Measurements from ENCODE around the gene IQCF2.

GRCh38 chr3:51819709-51820406, 41.6 kb upstream of the IQCF2 start:
- TF ChIP-seq EP300 (IDR thresholded peaks at IDR 0.05) (no peak), CTCF (IDR thresholded peaks at IDR 0.05) (peak in 1 of 2 donors; percentile 16)
